ENCODE data around the gene LMTK3.

The LMTK3 gene

DNA sequence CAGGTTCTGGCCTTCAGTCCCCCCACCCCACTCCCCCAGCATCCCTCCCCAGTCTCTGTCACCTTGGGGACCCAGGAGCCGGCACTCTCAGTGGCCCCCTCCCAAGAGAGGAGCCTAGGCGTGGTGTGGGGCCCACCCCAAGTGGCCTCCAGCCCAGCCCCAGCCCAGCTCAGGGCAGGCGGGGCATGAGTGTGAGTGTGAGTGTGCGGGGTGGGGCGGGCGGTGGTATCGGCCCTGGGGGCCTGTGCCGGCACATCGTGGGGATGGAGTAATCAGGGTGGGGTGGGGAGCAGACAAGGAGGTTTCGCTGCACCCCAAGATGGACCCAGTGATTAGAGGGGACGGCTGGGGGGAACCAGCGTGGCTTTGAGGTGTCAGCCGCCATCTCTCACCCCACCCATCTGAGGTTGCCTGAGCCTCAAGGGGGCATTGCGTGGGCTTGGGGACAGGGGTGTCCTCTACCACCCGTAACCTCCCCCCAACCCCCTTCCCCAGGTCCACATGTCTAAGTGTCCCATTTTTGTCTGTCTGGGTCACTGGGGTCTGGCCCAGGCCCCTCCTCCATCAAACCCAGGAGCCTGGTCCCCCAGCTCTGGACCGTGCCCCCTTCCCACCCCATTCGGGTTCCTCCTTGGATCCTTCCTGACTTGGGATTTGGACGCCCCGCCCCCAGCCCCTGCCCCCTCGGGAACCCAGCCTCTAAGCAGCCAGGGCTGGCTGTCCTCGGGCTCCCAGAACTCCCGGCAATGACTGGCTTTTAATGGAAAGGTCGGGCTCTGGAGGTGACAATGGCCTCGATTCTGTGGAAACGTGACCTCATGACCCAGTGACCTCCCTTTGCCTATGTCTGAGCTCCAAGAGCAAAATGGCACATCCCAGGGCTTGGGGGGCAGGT lies 33.5 kb upstream of the LMTK3 start:
- ATAC-seq, result no peak
- TF ChIP-seq PPARA (CRISPR knock-in tag; IDR thresholded peaks at IDR 0.05; ENCODE audit: borderline replicate concordance) (no peak), CSDC2 (CRISPR knock-in tag; IDR thresholded peaks at IDR 0.05) (no peak), ESRRG (CRISPR knock-in tag; IDR thresholded peaks at IDR 0.05) (no peak), ZNF565 (CRISPR knock-in tag; conservative IDR thresholded peaks at IDR 0.05; ENCODE audit: low read depth) (no peak), BACH2 (CRISPR knock-in tag; IDR thresholded peaks at IDR 0.05; ENCODE audit: borderline replicate concordance) (no peak), TOX (CRISPR knock-in tag; IDR thresholded peaks at IDR 0.05; ENCODE audit: borderline replicate concordance) (no peak), SNAI2 (CRISPR knock-in tag; IDR thresholded peaks at IDR 0.05) (no peak), ZNF8 (CRISPR knock-in tag; IDR thresholded peaks at IDR 0.05) (no peak), TCF4 (CRISPR knock-in tag; IDR thresholded peaks at IDR 0.05; ENCODE audit: borderline replicate concordance) (no peak), ARNTL (CRISPR knock-in tag; IDR thresholded peaks at IDR 0.05; ENCODE audit: borderline replicate concordance, low read depth) (no peak), ZFP30 (CRISPR knock-in tag; IDR thresholded peaks at IDR 0.05) (no peak), OSR1 (CRISPR knock-in tag; IDR thresholded peaks at IDR 0.05) (no peak)
- TF ChIP-seq, protein P1, sequence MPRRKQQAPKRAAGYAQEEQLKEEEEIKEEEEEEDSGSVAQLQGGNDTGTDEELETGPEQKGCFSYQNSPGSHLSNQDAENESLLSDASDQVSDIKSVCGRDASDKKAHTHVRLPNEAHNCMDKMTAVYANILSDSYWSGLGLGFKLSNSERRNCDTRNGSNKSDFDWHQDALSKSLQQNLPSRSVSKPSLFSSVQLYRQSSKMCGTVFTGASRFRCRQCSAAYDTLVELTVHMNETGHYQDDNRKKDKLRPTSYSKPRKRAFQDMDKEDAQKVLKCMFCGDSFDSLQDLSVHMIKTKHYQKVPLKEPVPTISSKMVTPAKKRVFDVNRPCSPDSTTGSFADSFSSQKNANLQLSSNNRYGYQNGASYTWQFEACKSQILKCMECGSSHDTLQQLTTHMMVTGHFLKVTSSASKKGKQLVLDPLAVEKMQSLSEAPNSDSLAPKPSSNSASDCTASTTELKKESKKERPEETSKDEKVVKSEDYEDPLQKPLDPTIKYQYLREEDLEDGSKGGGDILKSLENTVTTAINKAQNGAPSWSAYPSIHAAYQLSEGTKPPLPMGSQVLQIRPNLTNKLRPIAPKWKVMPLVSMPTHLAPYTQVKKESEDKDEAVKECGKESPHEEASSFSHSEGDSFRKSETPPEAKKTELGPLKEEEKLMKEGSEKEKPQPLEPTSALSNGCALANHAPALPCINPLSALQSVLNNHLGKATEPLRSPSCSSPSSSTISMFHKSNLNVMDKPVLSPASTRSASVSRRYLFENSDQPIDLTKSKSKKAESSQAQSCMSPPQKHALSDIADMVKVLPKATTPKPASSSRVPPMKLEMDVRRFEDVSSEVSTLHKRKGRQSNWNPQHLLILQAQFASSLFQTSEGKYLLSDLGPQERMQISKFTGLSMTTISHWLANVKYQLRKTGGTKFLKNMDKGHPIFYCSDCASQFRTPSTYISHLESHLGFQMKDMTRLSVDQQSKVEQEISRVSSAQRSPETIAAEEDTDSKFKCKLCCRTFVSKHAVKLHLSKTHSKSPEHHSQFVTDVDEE (CRISPR knock-in tag; IDR thresholded peaks at IDR 0.05), result no peak
- TF ChIP-seq, protein P2, sequence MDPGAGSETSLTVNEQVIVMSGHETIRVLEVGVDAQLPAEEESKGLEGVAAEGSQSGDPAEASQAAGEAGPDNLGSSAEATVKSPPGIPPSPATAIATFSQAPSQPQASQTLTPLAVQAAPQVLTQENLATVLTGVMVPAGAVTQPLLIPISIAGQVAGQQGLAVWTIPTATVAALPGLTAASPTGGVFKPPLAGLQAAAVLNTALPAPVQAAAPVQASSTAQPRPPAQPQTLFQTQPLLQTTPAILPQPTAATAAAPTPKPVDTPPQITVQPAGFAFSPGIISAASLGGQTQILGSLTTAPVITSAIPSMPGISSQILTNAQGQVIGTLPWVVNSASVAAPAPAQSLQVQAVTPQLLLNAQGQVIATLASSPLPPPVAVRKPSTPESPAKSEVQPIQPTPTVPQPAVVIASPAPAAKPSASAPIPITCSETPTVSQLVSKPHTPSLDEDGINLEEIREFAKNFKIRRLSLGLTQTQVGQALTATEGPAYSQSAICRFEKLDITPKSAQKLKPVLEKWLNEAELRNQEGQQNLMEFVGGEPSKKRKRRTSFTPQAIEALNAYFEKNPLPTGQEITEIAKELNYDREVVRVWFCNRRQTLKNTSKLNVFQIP (CRISPR knock-in tag; IDR thresholded peaks at IDR 0.05; ENCODE audit: borderline replicate concordance, low read depth), result no peak
- TF ChIP-seq, protein P3, sequence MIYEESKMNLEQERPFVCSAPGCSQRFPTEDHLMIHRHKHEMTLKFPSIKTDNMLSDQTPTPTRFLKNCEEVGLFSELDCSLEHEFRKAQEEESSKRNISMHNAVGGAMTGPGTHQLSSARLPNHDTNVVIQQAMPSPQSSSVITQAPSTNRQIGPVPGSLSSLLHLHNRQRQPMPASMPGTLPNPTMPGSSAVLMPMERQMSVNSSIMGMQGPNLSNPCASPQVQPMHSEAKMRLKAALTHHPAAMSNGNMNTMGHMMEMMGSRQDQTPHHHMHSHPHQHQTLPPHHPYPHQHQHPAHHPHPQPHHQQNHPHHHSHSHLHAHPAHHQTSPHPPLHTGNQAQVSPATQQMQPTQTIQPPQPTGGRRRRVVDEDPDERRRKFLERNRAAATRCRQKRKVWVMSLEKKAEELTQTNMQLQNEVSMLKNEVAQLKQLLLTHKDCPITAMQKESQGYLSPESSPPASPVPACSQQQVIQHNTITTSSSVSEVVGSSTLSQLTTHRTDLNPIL (CRISPR knock-in tag; IDR thresholded peaks at IDR 0.05; ENCODE audit: low read depth), result no peak
- TF ChIP-seq, protein P4, sequence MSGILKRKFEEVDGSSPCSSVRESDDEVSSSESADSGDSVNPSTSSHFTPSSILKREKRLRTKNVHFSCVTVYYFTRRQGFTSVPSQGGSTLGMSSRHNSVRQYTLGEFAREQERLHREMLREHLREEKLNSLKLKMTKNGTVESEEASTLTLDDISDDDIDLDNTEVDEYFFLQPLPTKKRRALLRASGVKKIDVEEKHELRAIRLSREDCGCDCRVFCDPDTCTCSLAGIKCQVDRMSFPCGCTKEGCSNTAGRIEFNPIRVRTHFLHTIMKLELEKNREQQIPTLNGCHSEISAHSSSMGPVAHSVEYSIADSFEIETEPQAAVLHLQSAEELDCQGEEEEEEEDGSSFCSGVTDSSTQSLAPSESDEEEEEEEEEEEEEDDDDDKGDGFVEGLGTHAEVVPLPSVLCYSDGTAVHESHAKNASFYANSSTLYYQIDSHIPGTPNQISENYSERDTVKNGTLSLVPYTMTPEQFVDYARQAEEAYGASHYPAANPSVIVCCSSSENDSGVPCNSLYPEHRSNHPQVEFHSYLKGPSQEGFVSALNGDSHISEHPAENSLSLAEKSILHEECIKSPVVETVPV (CRISPR knock-in tag; IDR thresholded peaks at IDR 0.05), result no peak
- TF ChIP-seq, protein P5, sequence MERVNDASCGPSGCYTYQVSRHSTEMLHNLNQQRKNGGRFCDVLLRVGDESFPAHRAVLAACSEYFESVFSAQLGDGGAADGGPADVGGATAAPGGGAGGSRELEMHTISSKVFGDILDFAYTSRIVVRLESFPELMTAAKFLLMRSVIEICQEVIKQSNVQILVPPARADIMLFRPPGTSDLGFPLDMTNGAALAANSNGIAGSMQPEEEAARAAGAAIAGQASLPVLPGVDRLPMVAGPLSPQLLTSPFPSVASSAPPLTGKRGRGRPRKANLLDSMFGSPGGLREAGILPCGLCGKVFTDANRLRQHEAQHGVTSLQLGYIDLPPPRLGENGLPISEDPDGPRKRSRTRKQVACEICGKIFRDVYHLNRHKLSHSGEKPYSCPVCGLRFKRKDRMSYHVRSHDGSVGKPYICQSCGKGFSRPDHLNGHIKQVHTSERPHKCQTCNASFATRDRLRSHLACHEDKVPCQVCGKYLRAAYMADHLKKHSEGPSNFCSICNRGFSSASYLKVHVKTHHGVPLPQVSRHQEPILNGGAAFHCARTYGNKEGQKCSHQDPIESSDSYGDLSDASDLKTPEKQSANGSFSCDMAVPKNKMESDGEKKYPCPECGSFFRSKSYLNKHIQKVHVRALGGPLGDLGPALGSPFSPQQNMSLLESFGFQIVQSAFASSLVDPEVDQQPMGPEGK (CRISPR knock-in tag; IDR thresholded peaks at IDR 0.05; ENCODE audit: borderline replicate concordance), result no peak

DNA sequence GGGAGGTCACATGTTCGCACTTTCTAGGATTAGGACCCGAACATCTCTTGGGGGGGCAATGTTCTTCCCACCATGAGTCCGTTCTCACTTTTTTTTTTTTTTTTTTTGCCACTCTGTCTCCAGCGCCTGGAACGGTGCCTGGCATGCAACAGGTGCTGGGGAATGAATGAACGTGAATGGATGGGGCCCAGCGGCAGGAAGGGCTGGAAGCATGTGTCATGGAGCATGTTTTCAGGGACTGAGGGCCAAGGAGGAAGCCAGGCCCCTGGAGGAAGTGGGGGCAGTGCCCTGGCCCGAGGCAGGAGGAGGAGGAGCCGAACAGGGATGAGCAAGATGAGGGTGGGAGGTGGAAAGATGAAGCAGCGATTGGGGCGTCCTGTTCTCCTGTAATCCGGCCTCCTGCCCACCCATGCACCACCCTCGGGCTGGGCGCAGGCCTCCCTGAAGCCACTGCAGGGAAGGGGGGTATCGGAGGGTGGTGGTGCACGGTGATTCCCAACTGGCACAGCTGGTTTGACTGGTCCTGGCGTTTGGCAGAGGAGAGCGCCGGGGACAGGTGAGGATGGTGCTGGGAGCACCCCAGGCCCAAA lies 31.6 kb upstream of the LMTK3 start:
- TF ChIP-seq OSR1 (CRISPR knock-in tag; IDR thresholded peaks at IDR 0.05) (no peak), ISL1 (CRISPR knock-in tag; IDR thresholded peaks at IDR 0.05) (no peak), ZNF70 (CRISPR knock-in tag; IDR thresholded peaks at IDR 0.05) (no peak), ZNF8 (CRISPR knock-in tag; IDR thresholded peaks at IDR 0.05) (no peak), ZC3H10 (CRISPR knock-in tag; IDR thresholded peaks at IDR 0.05) (no peak), RARB (CRISPR knock-in tag; IDR thresholded peaks at IDR 0.05) (no peak), CSDC2 (CRISPR knock-in tag; IDR thresholded peaks at IDR 0.05) (no peak), ZFP3 (CRISPR knock-in tag; IDR thresholded peaks at IDR 0.05) (no peak)
- TF ChIP-seq, protein P5 (CRISPR knock-in tag; IDR thresholded peaks at IDR 0.05; ENCODE audit: borderline replicate concordance), result no peak
- peak; percentile 78 for ATAC-seq

Measured in SK-N-SH treated with all-trans-retinoic acid at 6 μM for 48 hours (cell line).